NK-92 (cell line): ENCODE measurements around the gene UROD.
"Not testable (repeated sequence)": the region's sequence is repeated elsewhere in the genome, so short reads cannot be mapped to it uniquely, and the experiment has no call there.

Source experiments
- DNase-seq: peaks from one replicate; lab custom pipeline; 2025; ENCODE audit not compliant: unreplicated experiment; lab: John Stamatoyannopoulos, UW

Gene UROD

GRCh38 chr1:45038240-45038639, 26.2 kb downstream of the UROD start:
- DNase-seq = no peak

GRCh38 chr1:45038661-45039364, 26.8 kb downstream of the UROD start:
- DNase-seq = no peak

GRCh38 chr1:45040297-45040696, 28.2 kb downstream of the UROD start:
- no peak for DNase-seq

- no peak for DNase-seq
Measured at GRCh38 chr1:45043094-45043493, 31.0 kb downstream of the UROD start.

GRCh38 chr1:45044916-45045315, 32.9 kb downstream of the UROD start:
- no peak for DNase-seq

GRCh38 chr1:45047032-45047431, 35.0 kb downstream of the UROD start:
- DNase-seq = no peak

GRCh38 chr1:45051005-45051772, 39.1 kb downstream of the UROD start:
- no peak for DNase-seq

- no peak for DNase-seq
Measured at GRCh38 chr1:45057542-45057941, 45.5 kb downstream of the UROD start.

- no peak for DNase-seq
Measured at GRCh38 chr1:45059829-45060228, 47.8 kb downstream of the UROD start.

GRCh38 chr1:45062463-45062862, 50.4 kb downstream of the UROD start:
- not testable (repeated sequence) for DNase-seq

- no peak for DNase-seq
Measured at GRCh38 chr1:45065083-45065482, 53.0 kb downstream of the UROD start.
